Esophagus muscularis mucosa (tissue), 4 donors: ENCODE results near the gene TXNDC15. TPM values are rescaled to one million over a fixed set of nuclear protein-coding genes. Genes with fewer than 3 reads are reported as not detected.
A peak's percentile ranks its signal among the peaks of the same experiment; 100 is the strongest.

Source experiments
- DNase-seq: peaks from one replicate; pipeline ENCODE4 v3.0.0-alpha.2; 2017; ENCODE audit errors: extremely low spot score
- H3K27ac ChIP-seq, 4 donors: fragments of 200-600 bp; sonication (generic); replicated peaks in 1 of 4; 1 replicate in 3 of 4; 2 replicates in 1 of 4; pipeline ENCODE4 v1.5.1; 2016 to 2019; ENCODE audit warnings: mild to moderate bottlenecking in 1 of 4
- H3K27me3 ChIP-seq, 4 donors: fragments of 200-600 bp; sonication (generic); one replicate each; pipeline versions ENCODE4 v1.5.1 to v1.6.0; 2016 to 2019
- H3K36me3 ChIP-seq, 4 donors: fragments of 200-600 bp; sonication (generic); one replicate each; pipeline ENCODE4 v1.5.1; 2016 to 2019
- H3K4me1 ChIP-seq, 4 donors: fragments of 200-600 bp; sonication (generic); one replicate each; pipeline ENCODE4 v1.5.1; 2016 to 2019
- H3K4me3 ChIP-seq, 4 donors: fragments of 200-600 bp; sonication (generic); 1 replicate in 2 of 4; 2 replicates in 2 of 4; pipeline ENCODE4 v1.5.1; 2016 to 2019; ENCODE audit warnings: mild to moderate bottlenecking in 4 of 4, moderate library complexity in 1 of 4
- H3K9me3 ChIP-seq, 4 donors: fragments of 200-600 bp; sonication (generic); 1 replicate in 3 of 4; 2 replicates in 1 of 4; pipeline ENCODE4 v1.5.1; 2016 to 2019
- EP300 ChIP-seq: sonication (generic); formaldehyde crosslinking; IDR thresholded peaks from one replicate; pipeline ENCODE4 v1.6.1; 2017; ENCODE audit warnings: antibody characterized with exemption
- POLR2A ChIP-seq: fragments of 450-650 bp; IDR thresholded peaks from one replicate; pipeline ENCODE4 v1.6.1; 2017; ENCODE audit warnings: antibody characterized with exemption, moderate library complexity, mild to moderate bottlenecking, low read depth
- POLR2AphosphoS5 ChIP-seq, 2 donors: sonication (generic); formaldehyde crosslinking; IDR thresholded peaks; one replicate each; pipeline ENCODE4 v1.6.1; 2017; ENCODE audit warnings: antibody characterized with exemption in 2 of 2
- WGBS: methylation state at CpG from one replicate; pipeline ENCODE4 v1.1.5; 2018; 5-methylcytosine and 5-hydroxymethylcytosine counted together
- intact Hi-C: fragments of 100-400 bp; cut with DNase I; formaldehyde crosslinking; loops from one replicate; pipeline ENCODE4 v1.15.1; 2023
- total RNA-seq, 4 donors: library from RNA; depleted of rRNA; stranded (reverse); fragments of >200 nt; gene quantifications; one replicate each; pipeline versions ENCODE4 v1.1.0 to v1.2.1, GENCODE V29; 2016
- TF ChIP-seq, protein P1 (sequence below), 3 experiments: fragments of 200-600 bp in 2 of 3; fragments of 450-650 bp in 1 of 3; sonication (generic) in 2 of 3; IDR thresholded peaks; one replicate each; pipeline ENCODE4 v1.5.1; 2017 to 2019; ENCODE audit warnings: antibody characterized with exemption in 3 of 3, mild to moderate bottlenecking in 2 of 3, moderate library complexity in 1 of 3

The TXNDC15 gene
- total RNA-seq, 4 donors from 2014 or later: 71.4 to 123 (median 93.9) TPM

- Histone ChIP-seq H3K9me3 (no peaks in the 10 kb centered on the region), H3K4me3 (no peak overlapping the region), H3K27me3 (no peaks in the 10 kb centered on the region), H3K4me1 (no peaks in the 10 kb centered on the region), H3K27ac (no peak overlapping the region), H3K36me3 (peaks cover 0 to 29% (median 8%) of the 10 kb centered on the region in 4 donors)
- DNase-seq: no peak
- TF ChIP-seq POLR2AphosphoS5 (IDR thresholded peaks at IDR 0.05) (no peak), POLR2A (no peak), EP300 (no peak)
- TF ChIP-seq, protein P1, sequence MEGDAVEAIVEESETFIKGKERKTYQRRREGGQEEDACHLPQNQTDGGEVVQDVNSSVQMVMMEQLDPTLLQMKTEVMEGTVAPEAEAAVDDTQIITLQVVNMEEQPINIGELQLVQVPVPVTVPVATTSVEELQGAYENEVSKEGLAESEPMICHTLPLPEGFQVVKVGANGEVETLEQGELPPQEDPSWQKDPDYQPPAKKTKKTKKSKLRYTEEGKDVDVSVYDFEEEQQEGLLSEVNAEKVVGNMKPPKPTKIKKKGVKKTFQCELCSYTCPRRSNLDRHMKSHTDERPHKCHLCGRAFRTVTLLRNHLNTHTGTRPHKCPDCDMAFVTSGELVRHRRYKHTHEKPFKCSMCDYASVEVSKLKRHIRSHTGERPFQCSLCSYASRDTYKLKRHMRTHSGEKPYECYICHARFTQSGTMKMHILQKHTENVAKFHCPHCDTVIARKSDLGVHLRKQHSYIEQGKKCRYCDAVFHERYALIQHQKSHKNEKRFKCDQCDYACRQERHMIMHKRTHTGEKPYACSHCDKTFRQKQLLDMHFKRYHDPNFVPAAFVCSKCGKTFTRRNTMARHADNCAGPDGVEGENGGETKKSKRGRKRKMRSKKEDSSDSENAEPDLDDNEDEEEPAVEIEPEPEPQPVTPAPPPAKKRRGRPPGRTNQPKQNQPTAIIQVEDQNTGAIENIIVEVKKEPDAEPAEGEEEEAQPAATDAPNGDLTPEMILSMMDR (IDR thresholded peaks at IDR 0.05): no peak
- WGBS: 90% methylated on average over 1 of the region's 1 CpG
- intact Hi-C loops: no loop called here
Measured at GRCh38 chr5:134939500-134939899, 65.3 kb downstream of the TXNDC15 start.

DNA sequence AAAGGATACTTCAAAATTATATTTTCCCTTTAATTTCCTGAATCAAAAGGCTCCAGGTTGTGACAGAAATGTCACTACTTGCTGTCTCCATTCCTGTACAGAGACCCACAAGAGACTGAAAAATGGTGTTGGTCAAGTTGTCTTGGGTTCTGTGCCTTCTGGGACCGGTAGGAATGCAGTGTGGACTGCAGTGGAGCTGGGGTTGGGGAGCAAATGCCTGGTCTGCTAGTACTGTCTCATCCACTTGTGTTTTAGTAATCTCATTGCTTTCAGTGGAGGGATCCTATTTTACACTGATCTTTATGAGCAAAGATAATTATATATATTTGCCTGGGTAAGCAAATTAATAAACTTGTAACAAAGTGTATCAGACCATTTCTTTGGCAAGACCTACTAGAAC, 69.4 kb downstream of the TXNDC15 start:
- no peak overlapping the region for H3K27ac ChIP-seq
- WGBS: 91% methylated on average over 1 of the region's 1 CpG
- intact Hi-C loops: no loop called here
- H3K4me1 ChIP-seq: peaks cover 0 to 2% (median under 1%) of the 10 kb centered on the region in 4 donors
- TF ChIP-seq POLR2AphosphoS5 (IDR thresholded peaks at IDR 0.05): no peak
- no peak for TF ChIP-seq POLR2A
- TF ChIP-seq EP300: no peak
- TF ChIP-seq, protein P1 (IDR thresholded peaks at IDR 0.05): no peak
- no peak for DNase-seq
- peaks cover 0 to 12% (median 2%) of the 10 kb centered on the region in 4 donors for H3K36me3 ChIP-seq
- H3K27me3 ChIP-seq: no peaks in the 10 kb centered on the region
- no peak overlapping the region for H3K4me3 ChIP-seq
- no peaks in the 10 kb centered on the region for H3K9me3 ChIP-seq

DNA sequence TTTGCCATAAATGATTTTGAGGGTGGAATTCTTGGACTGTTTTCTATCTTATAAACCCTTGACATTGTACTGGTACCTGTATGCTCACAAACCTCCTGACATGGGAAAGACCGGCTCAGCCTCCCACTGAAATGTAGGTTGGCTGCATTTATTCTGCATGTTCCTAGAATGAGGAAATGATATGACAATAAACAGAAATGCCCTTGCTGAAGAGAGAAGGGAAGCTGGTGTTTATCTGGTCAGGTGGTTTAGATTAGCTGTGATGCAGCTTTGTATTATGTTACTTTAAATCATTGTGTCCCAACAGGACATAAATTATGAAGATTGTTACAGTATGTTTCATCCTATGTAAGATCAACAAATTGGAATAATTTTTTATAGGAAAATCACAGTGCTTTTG, 70.5 kb downstream of the TXNDC15 start:
- DNase-seq: no peak
- H3K4me3 ChIP-seq: no peak overlapping the region
- 31% methylated on average over 1 of the region's 1 CpG for WGBS
- H3K9me3 ChIP-seq: no peaks in the 10 kb centered on the region
- H3K4me1 ChIP-seq: peaks cover 0 to 12% (median 11%) of the 10 kb centered on the region in 4 donors
- H3K36me3 ChIP-seq: peaks cover 0 to 11% (median 2%) of the 10 kb centered on the region in 4 donors
- no peaks in the 10 kb centered on the region for H3K27me3 ChIP-seq
- TF ChIP-seq POLR2AphosphoS5 (IDR thresholded peaks at IDR 0.05): no peak
- intact Hi-C loops: no loop called here
- no peak overlapping the region for H3K27ac ChIP-seq

- Histone ChIP-seq H3K4me3 (no peak overlapping the region), H3K36me3 (peaks cover 0 to 7% (median under 1%) of the 10 kb centered on the region in 4 donors), H3K4me1 (peaks cover 0 to 14% (median 13%) of the 10 kb centered on the region in 4 donors), H3K27me3 (no peaks in the 10 kb centered on the region), H3K27ac (no peak overlapping the region), H3K9me3 (no peaks in the 10 kb centered on the region)
- 74% methylated on average over 2 of the region's 2 CpGs for WGBS
- TF ChIP-seq EP300 (no peak), POLR2AphosphoS5 (IDR thresholded peaks at IDR 0.05) (no peak), POLR2A (no peak)
- TF ChIP-seq, protein P1 (IDR thresholded peaks at IDR 0.05): no peak
- intact Hi-C loops: no loop called here
- DNase-seq: no peak
Measured at GRCh38 chr5:134945041-134945440, 70.9 kb downstream of the TXNDC15 start.

DNA sequence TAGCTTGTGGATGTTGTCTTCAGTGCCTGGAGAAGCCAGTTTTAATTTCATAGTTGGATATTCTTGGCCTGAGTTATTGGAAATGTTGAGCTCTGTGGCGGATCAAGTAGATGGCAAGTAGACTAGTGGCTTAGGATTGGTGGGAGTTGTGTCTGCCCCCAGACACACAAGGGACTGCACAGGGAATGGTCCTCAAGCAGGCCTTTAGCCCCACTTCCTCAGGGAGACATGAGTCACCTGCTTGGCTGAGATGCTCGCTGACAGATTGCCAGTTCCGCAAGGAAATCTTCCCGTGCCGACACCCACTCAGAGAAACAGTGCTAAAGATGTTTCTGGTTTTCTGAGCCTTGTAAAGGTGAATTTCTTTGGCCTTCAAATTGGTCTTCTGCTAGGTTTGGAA, 74.7 kb downstream of the TXNDC15 start:
- Histone ChIP-seq H3K27me3 (no peaks in the 10 kb centered on the region), H3K4me1 (peaks cover 0 to 14% (median 13%) of the 10 kb centered on the region in 4 donors), H3K4me3 (no peak overlapping the region), H3K36me3 (no peaks in the 10 kb centered on the region), H3K27ac (peak overlapping the region in 2 of 4 donors; percentile 23 to 42), H3K9me3 (peaks cover 0 to 1% (median 0%) of the 10 kb centered on the region in 4 donors)
- intact Hi-C loops: no loop called here
- 46% methylated on average over 4 of the region's 5 CpGs for WGBS
- TF ChIP-seq EP300: no peak
- TF ChIP-seq POLR2AphosphoS5 (IDR thresholded peaks at IDR 0.05): peak in 1 of 2 donors; percentile 15
- DNase-seq: no peak

GRCh38 chr5:134949316-134949715, 75.1 kb downstream of the TXNDC15 start:
- no peak for DNase-seq
- TF ChIP-seq POLR2A (no peak), EP300 (no peak), POLR2AphosphoS5 (IDR thresholded peaks at IDR 0.05) (no peak)
- TF ChIP-seq, protein P1 (IDR thresholded peaks at IDR 0.05): no peak
- Histone ChIP-seq H3K27me3 (no peaks in the 10 kb centered on the region), H3K27ac (peak overlapping the region in 2 of 4 donors; percentile 23 to 42), H3K9me3 (peaks cover 0 to 5% (median under 1%) of the 10 kb centered on the region in 4 donors), H3K36me3 (no peaks in the 10 kb centered on the region), H3K4me3 (no peak overlapping the region), H3K4me1 (peaks cover 0 to 14% (median 13%) of the 10 kb centered on the region in 4 donors)
- intact Hi-C loops: no loop called here
- 57% methylated on average over 5 of the region's 5 CpGs for WGBS
